Karpas-422 (cell line): ENCODE data around the gene MEP1A. TPM values are rescaled to one million over a fixed set of nuclear protein-coding genes. Genes with fewer than 3 reads are reported as not detected.
"Not testable (repeated sequence)": the region's sequence is repeated elsewhere in the genome, so short reads cannot be mapped to it uniquely, and the experiment has no call there.

Source experiments
- DNase-seq: peaks from one replicate; pipeline ENCODE4 v3.0.0-alpha.2; 2015
- H2AFZ ChIP-seq: fragments of 200-600 bp; sonication (generic); 2 replicates; pipeline ENCODE4 v1.6.1; 2014; ENCODE audit warnings: antibody characterized with exemption, low read length, mixed read lengths
- H3K27ac ChIP-seq: fragments of 200-600 bp; sonication (generic); 2 replicates; pipeline ENCODE4 v1.5.1; 2014; ENCODE audit warnings: mild to moderate bottlenecking, low read length, moderate library complexity
- H3K27me3 ChIP-seq: fragments of 200-600 bp; sonication (generic); 2 replicates; pipeline ENCODE4 v1.6.1; 2014; ENCODE audit warnings: low read length, mixed read lengths
- H3K36me3 ChIP-seq: fragments of 200-600 bp; sonication (generic); 2 replicates; pipeline ENCODE4 v1.6.1; 2014; ENCODE audit warnings: low read length, mixed read lengths; ENCODE audit not compliant: insufficient read depth
- H3K4me1 ChIP-seq: fragments of 200-600 bp; sonication (generic); 2 replicates; pipeline ENCODE4 v1.6.1; 2014; ENCODE audit warnings: mild to moderate bottlenecking, low read length, mixed read lengths
- H3K4me2 ChIP-seq: fragments of 200-600 bp; sonication (generic); 2 replicates; pipeline ENCODE4 v1.6.1; 2014; ENCODE audit warnings: low read length, low read depth, mild to moderate bottlenecking; ENCODE audit not compliant: poor library complexity, severe bottlenecking
- H3K4me3 ChIP-seq: fragments of 200-600 bp; sonication (generic); 2 replicates; pipeline ENCODE4 v1.5.1; 2014; ENCODE audit warnings: mild to moderate bottlenecking, antibody characterized with exemption, low read length, mixed read lengths
- H3K79me2 ChIP-seq: fragments of 200-600 bp; sonication (generic); 2 replicates; pipeline ENCODE4 v1.6.1; 2014; ENCODE audit warnings: mild to moderate bottlenecking, low read length, mixed read lengths
- H3K9ac ChIP-seq: fragments of 200-600 bp; sonication (generic); 2 replicates; pipeline ENCODE4 v1.6.0; 2014; ENCODE audit warnings: low read length
- H3K9me2 ChIP-seq: fragments of 200-600 bp; sonication (generic), shearing (Covaris generic); replicated peaks from 2 replicates; pipeline ENCODE4 v1.6.0; 2014; ENCODE audit warnings: mild to moderate bottlenecking, low read length, moderate library complexity; ENCODE audit not compliant: insufficient read depth
- H3K9me3 ChIP-seq: fragments of 300-700, 200-600 bp; sonication (generic); 2 replicates; pipeline ENCODE4 v1.6.1; 2014; ENCODE audit warnings: low read length, mixed read lengths
- H4K20me1 ChIP-seq: fragments of 200-600 bp; sonication (generic); 2 replicates; pipeline ENCODE4 v1.6.1; 2014; ENCODE audit warnings: mild to moderate bottlenecking, antibody characterized with exemption, low read length, low read depth; ENCODE audit not compliant: insufficient read depth
- total RNA-seq: library from RNA; depleted of rRNA; stranded (reverse); fragments of >200 nt; shearing (Covaris generic); gene quantifications from 2 replicates; pipeline ENCODE4 v1.2.3, GENCODE V29; 2014; ENCODE audit warnings: low replicate concordance

The MEP1A gene
- total RNA-seq, 1 experiment from 2014 or later = not detected

DNA sequence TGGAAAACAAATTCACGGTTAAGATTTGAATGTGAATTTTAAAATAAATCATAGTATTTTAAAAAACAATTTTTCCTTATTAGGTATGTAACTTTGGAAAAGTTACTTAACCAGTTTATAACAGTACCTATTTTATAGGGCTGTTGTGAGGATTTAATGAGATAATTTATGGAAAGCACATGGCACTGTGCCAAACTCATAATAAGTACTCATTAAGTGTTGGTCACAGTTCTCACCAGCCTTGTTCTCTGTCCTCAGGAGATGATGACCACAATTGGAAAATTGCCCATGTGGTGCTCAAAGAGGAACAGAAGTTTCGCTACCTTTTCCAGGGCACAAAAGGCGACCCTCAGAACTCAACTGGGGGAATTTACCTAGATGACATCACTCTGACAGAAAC is 39.6 kb downstream of the MEP1A start:
- H3K9ac ChIP-seq = no peak overlapping the region
- no peaks in the 10 kb centered on the region for H3K9me3 ChIP-seq
- H3K27me3 ChIP-seq = no peaks in the 10 kb centered on the region
- H3K9me2 ChIP-seq = no peaks in the 10 kb centered on the region
- H4K20me1 ChIP-seq = no peaks in the 10 kb centered on the region
- no peak for DNase-seq
- no peaks in the 10 kb centered on the region for H3K79me2 ChIP-seq
- H3K4me1 ChIP-seq = no peaks in the 10 kb centered on the region
- no peak overlapping the region for H3K4me3 ChIP-seq
- H3K4me2 ChIP-seq = no peak overlapping the region
- H2AFZ ChIP-seq = no peak overlapping the region
- no peak overlapping the region for H3K27ac ChIP-seq
- H3K36me3 ChIP-seq = no peaks in the 10 kb centered on the region

DNA sequence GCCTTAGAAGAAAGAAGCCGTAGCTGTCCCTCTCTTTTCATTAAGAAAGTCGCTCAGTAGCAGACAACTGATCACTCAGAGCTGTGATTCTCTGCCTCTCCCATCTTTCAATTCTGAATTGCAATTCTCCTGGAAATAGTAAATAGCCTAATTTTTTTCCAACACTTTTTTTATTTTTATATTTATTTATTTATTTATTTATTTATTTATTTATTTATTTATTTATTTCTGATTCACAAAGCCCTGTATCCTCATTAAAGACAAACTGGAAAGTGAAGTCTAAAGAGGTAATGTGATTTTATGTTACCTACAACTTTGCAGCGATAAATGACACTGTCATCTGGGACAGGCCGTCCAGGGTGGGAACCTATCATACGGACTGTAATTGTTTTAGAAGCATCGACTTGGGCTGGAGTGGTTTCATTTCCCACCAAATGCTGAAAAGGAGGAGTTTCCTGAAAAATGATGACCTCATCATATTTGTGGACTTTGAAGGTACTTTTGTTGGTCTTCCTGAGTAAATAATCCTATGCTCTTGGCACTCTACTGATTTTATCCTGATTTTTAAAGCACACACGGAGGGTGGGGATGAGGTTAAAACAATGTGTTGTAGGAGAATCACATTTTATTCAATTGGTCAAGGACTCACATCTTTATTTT is 41.2 kb downstream of the MEP1A start:
- H3K9me2 ChIP-seq, H2AFZ ChIP-seq, H3K27me3 ChIP-seq, H3K9ac ChIP-seq, H3K4me3 ChIP-seq, H3K4me2 ChIP-seq, H3K4me1 ChIP-seq, H3K36me3 ChIP-seq, H3K27ac ChIP-seq, H4K20me1 ChIP-seq, H3K9me3 ChIP-seq, DNase-seq, H3K79me2 ChIP-seq: not testable (repeated sequence)

GRCh38 chr6:46834991-46835390 is 41.8 kb downstream of the MEP1A start:
- H3K9ac ChIP-seq, H3K9me3 ChIP-seq, DNase-seq, H3K4me3 ChIP-seq, H2AFZ ChIP-seq, H3K4me2 ChIP-seq, H3K9me2 ChIP-seq, H3K27ac ChIP-seq, H3K36me3 ChIP-seq, H3K4me1 ChIP-seq, H4K20me1 ChIP-seq, H3K79me2 ChIP-seq, H3K27me3 ChIP-seq: not testable (repeated sequence)

GRCh38 chr6:46838033-46838432 is 44.8 kb downstream of the MEP1A start:
- H3K79me2 ChIP-seq = no peaks in the 10 kb centered on the region
- H3K4me2 ChIP-seq = no peak overlapping the region
- no peak for DNase-seq
- H3K27ac ChIP-seq = no peak overlapping the region
- H3K27me3 ChIP-seq = no peaks in the 10 kb centered on the region
- no peak overlapping the region for H3K9ac ChIP-seq
- no peaks in the 10 kb centered on the region for H3K4me1 ChIP-seq
- H3K4me3 ChIP-seq = no peak overlapping the region
- no peak overlapping the region for H2AFZ ChIP-seq
- no peaks in the 10 kb centered on the region for H3K9me3 ChIP-seq
- no peaks in the 10 kb centered on the region for H4K20me1 ChIP-seq
- no peaks in the 10 kb centered on the region for H3K36me3 ChIP-seq
- H3K9me2 ChIP-seq = no peaks in the 10 kb centered on the region

- not testable (repeated sequence) for H2AFZ ChIP-seq, H3K4me2 ChIP-seq, H3K79me2 ChIP-seq, H3K4me3 ChIP-seq, H4K20me1 ChIP-seq, H3K9me2 ChIP-seq, H3K27me3 ChIP-seq, H3K9ac ChIP-seq, H3K9me3 ChIP-seq, H3K36me3 ChIP-seq, DNase-seq, H3K4me1 ChIP-seq, H3K27ac ChIP-seq
Measured at GRCh38 chr6:46842252-46842846, 49.2 kb downstream of the MEP1A start.

GRCh38 chr6:46845126-46845525 is 51.9 kb downstream of the MEP1A start:
- no peak for DNase-seq
- Histone ChIP-seq H3K79me2 (no peaks in the 10 kb centered on the region), H3K9me3 (no peaks in the 10 kb centered on the region), H3K9me2 (no peaks in the 10 kb centered on the region), H3K4me2 (no peak overlapping the region), H3K9ac (no peak overlapping the region), H3K36me3 (no peaks in the 10 kb centered on the region), H3K4me1 (peaks cover 3% of the 10 kb centered on the region; the same call in 1 of the 2 replicates), H3K27ac (no peak overlapping the region), H3K4me3 (no peak overlapping the region), H3K27me3 (no peaks in the 10 kb centered on the region), H2AFZ (no peak overlapping the region), H4K20me1 (no peaks in the 10 kb centered on the region)

GRCh38 chr6:46848684-46849360 is 55.6 kb downstream of the MEP1A start:
- Histone ChIP-seq H3K4me3 (no peak overlapping the region), H3K27me3 (no peaks in the 10 kb centered on the region), H3K9me3 (no peaks in the 10 kb centered on the region), H3K9ac (no peak overlapping the region), H2AFZ (0 out of 2 replicates have a peak overlapping the region, but pooled peaks have one; percentile 64), H4K20me1 (no peaks in the 10 kb centered on the region), H3K36me3 (no peaks in the 10 kb centered on the region), H3K27ac (no peak overlapping the region), H3K79me2 (no peaks in the 10 kb centered on the region), H3K4me2 (peak overlapping the region; percentile 35), H3K4me1 (peaks cover 3% of the 10 kb centered on the region; the same call in 1 of the 2 replicates), H3K9me2 (no peaks in the 10 kb centered on the region)
- peak; percentile 86 for DNase-seq

DNA sequence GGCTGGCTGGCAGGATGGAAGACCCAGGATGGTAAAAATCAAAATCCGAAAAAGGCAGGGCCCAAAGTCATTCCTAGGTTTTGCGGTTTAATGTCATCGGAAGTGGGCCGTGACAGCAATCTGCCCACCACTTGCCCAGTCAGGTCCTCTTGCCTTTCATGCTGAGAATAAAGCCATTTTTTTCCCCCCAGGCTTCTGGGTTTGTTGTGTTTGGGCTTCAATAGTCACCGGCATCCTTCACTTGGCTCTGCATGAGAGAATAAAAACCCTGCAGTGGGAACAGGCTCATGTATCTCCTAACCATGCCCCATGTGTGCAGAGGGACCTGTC is 56.1 kb downstream of the MEP1A start:
- H3K27me3 ChIP-seq = no peaks in the 10 kb centered on the region
- no peaks in the 10 kb centered on the region for H3K9me3 ChIP-seq

More for the DNA sequence above, 56.1 kb downstream of the MEP1A start:
- Histone ChIP-seq H3K9me2 (no peaks in the 10 kb centered on the region), H3K36me3 (no peaks in the 10 kb centered on the region), H2AFZ (no peak overlapping the region), H3K4me2 (no peak overlapping the region), H3K9ac (no peak overlapping the region), H4K20me1 (no peaks in the 10 kb centered on the region), H3K27ac (no peak overlapping the region), H3K4me1 (peaks cover 3% of the 10 kb centered on the region; the same call in 1 of the 2 replicates), H3K79me2 (no peaks in the 10 kb centered on the region), H3K4me3 (no peak overlapping the region)
- DNase-seq = no peak
